OCI-LY7 (cell line): ENCODE results near the gene SPRR5. TPM values are rescaled to one million over a fixed set of nuclear protein-coding genes. Genes with fewer than 3 reads are reported as not detected.

Experiments
- BruUV-seq: library from RNA; stranded (reverse); fragments of 400-500 nt; replicated peaks from 2 replicates; lab custom pipeline; 2021; lab: Mats Ljungman, UMichigan
- CTCF ChIA-PET: fragments of 300-600 bp; sonication (Branson Sonifier 250); formaldehyde crosslinking; loops from one replicate; lab custom pipeline; 2022; ENCODE audit warnings: antibody characterized with exemption; ENCODE audit not compliant: unreplicated experiment; lab: Charles Lee
- POLR2A ChIA-PET: fragments of 300-600 bp; sonication (Branson Sonifier 250); formaldehyde crosslinking; loops from one replicate; lab custom pipeline; 2022; ENCODE audit warnings: antibody characterized with exemption; lab: Charles Lee
- DNase-seq: peaks from one replicate; pipeline ENCODE4 v3.0.0-alpha.2; 2015; ENCODE audit warnings: low spot score
- H2AFZ ChIP-seq: fragments of 200-600 bp; sonication (generic), shearing (Covaris generic); 2 replicates; pipeline ENCODE4 v1.6.1; 2014; ENCODE audit warnings: mild to moderate bottlenecking, antibody characterized with exemption, low read length, moderate library complexity
- H3K27ac ChIP-seq: fragments of 200-600 bp; sonication (generic); 2 replicates; pipeline ENCODE4 v1.5.1; 2014; ENCODE audit warnings: mixed run types, low read depth, mild to moderate bottlenecking, moderate library complexity, low read length, inconsistent platforms; ENCODE audit not compliant: poor library complexity, severe bottlenecking
- H3K36me3 ChIP-seq: fragments of 200-600 bp; sonication (generic); 2 replicates; pipeline ENCODE4 v1.6.1; 2014; ENCODE audit warnings: mild to moderate bottlenecking, antibody characterized with exemption, low read length, moderate library complexity, mixed read lengths; ENCODE audit not compliant: insufficient read depth
- H3K4me1 ChIP-seq: fragments of 200-600 bp; sonication (generic); 2 replicates; pipeline ENCODE4 v1.5.1; 2014; ENCODE audit warnings: mild to moderate bottlenecking, low read length; ENCODE audit not compliant: insufficient read depth, poor library complexity, severe bottlenecking
- H3K4me2 ChIP-seq: fragments of 200-600 bp; sonication (generic); 2 replicates; pipeline ENCODE4 v1.6.1; 2014; ENCODE audit warnings: mild to moderate bottlenecking, low read length
- H3K4me3 ChIP-seq: fragments of 200-600 bp; sonication (generic); 2 replicates; pipeline ENCODE4 v1.5.1; 2014; ENCODE audit warnings: mild to moderate bottlenecking, low read depth, low read length; ENCODE audit not compliant: poor library complexity, severe bottlenecking
- H3K79me2 ChIP-seq: fragments of 200-600 bp; sonication (generic); 2 replicates; pipeline ENCODE4 v1.6.1; 2016; ENCODE audit warnings: low read depth, mild to moderate bottlenecking, low read length, moderate library complexity, mixed read lengths; ENCODE audit not compliant: insufficient read depth
- H3K9me2 ChIP-seq: fragments of 200-600 bp; sonication (generic); 2 replicates; pipeline ENCODE4 v1.6.1; 2016; ENCODE audit warnings: mild to moderate bottlenecking, low read length, mixed read lengths; ENCODE audit not compliant: insufficient read depth
- H3K9me3 ChIP-seq: fragments of 200-600 bp; sonication (generic); 2 replicates; pipeline ENCODE4 v1.6.1; 2014; ENCODE audit warnings: mild to moderate bottlenecking, mixed run types, low read length, mixed read lengths
- H4K20me1 ChIP-seq: fragments of 200-600 bp; sonication (generic); 2 replicates; pipeline ENCODE4 v1.6.1; 2014; ENCODE audit warnings: mild to moderate bottlenecking, antibody characterized with exemption, low read length, moderate library complexity, mixed read lengths; ENCODE audit not compliant: insufficient read depth
- CTCF ChIP-seq: fragments of 200-600 bp; sonication (generic); conservative IDR thresholded peaks from 2 replicates; pipeline ENCODE4 v1.5.1; 2014; ENCODE audit warnings: mild to moderate bottlenecking, antibody characterized with exemption, low read length, moderate library complexity, mixed read lengths
- EZH2phosphoT487 ChIP-seq: fragments of 200-600 bp; sonication (generic); IDR thresholded peaks from 2 replicates; pipeline ENCODE4 v1.6.1; 2018; ENCODE audit warnings: low read depth, borderline replicate concordance, mild to moderate bottlenecking, mixed run types, antibody characterized with exemption, low read length, moderate library complexity, mixed read lengths
- intact Hi-C: fragments of 100-400 bp; cut with micrococcal nuclease; formaldehyde crosslinking; loops from one replicate; pipeline ENCODE4 v1.10.0; 2022; ENCODE audit not compliant: unreplicated experiment
- total RNA-seq, 2 experiments: library from RNA; depleted of rRNA in 1 of 2; stranded (reverse); fragments of >200 nt in 1 of 2; shearing (Covaris generic) in 1 of 2; gene quantifications; 2 replicates each; pipeline ENCODE4 v1.2.3, GENCODE V29; 2014 to 2022

SPRR5 gene
- total RNA-seq, 2 experiments from 2014 or later: not detected

- Histone ChIP-seq H3K4me3 (no peak overlapping the region), H3K79me2 (no peaks in the 10 kb centered on the region), H3K9me3 (no peaks in the 10 kb centered on the region), H3K9me2 (no peaks in the 10 kb centered on the region), H4K20me1 (no peaks in the 10 kb centered on the region), H3K36me3 (no peaks in the 10 kb centered on the region), H3K4me1 (no peaks in the 10 kb centered on the region), H3K4me2 (no peak overlapping the region), H3K27ac (no peak overlapping the region), H2AFZ (no peak overlapping the region)
- intact Hi-C loops: no loop called here
- CTCF ChIA-PET: no interaction called here
- BruUV-seq: no TSS peak
- POLR2A ChIA-PET: no interaction called here
- no peak for DNase-seq
- TF ChIP-seq CTCF (no peak), EZH2phosphoT487 (no peak)
Observed at GRCh38 chr1:152972196-152972886, 25.3 kb downstream of the SPRR5 start.

GRCh38 chr1:152976688-152977087, 29.7 kb downstream of the SPRR5 start:
- no peak overlapping the region for H3K27ac ChIP-seq
- H3K79me2 ChIP-seq: no peaks in the 10 kb centered on the region
- DNase-seq: no peak
- POLR2A ChIA-PET: no interaction called here
- intact Hi-C loops: no loop called here
- no peaks in the 10 kb centered on the region for H3K9me3 ChIP-seq
- no peaks in the 10 kb centered on the region for H4K20me1 ChIP-seq
- BruUV-seq: no TSS peak
- H3K9me2 ChIP-seq: no peaks in the 10 kb centered on the region
- H2AFZ ChIP-seq: no peak overlapping the region
- H3K4me2 ChIP-seq: no peak overlapping the region
- CTCF ChIA-PET: no interaction called here
- no peaks in the 10 kb centered on the region for H3K4me1 ChIP-seq
- TF ChIP-seq CTCF (no peak), EZH2phosphoT487 (no peak)
- H3K36me3 ChIP-seq: no peaks in the 10 kb centered on the region
- H3K4me3 ChIP-seq: no peak overlapping the region

- no peaks in the 10 kb centered on the region for H3K9me2 ChIP-seq
- H2AFZ ChIP-seq: no peak overlapping the region
- H3K36me3 ChIP-seq: no peaks in the 10 kb centered on the region
- no peak for DNase-seq
- intact Hi-C loops: no loop called here
- H3K4me3 ChIP-seq: no peak overlapping the region
- no peaks in the 10 kb centered on the region for H3K79me2 ChIP-seq
- no TSS peak for BruUV-seq
- CTCF ChIA-PET: no interaction called here
- no peak for TF ChIP-seq EZH2phosphoT487
- POLR2A ChIA-PET: no interaction called here
- no peaks in the 10 kb centered on the region for H3K4me1 ChIP-seq
- H3K4me2 ChIP-seq: no peak overlapping the region
- H3K9me3 ChIP-seq: no peaks in the 10 kb centered on the region
- H3K27ac ChIP-seq: no peak overlapping the region
- H4K20me1 ChIP-seq: no peaks in the 10 kb centered on the region
Observed at GRCh38 chr1:152977614-152978013, 30.6 kb downstream of the SPRR5 start.
